HEK293T (cell line): ENCODE data around the gene CCND2.

Experiments used
- CTCF ChIA-PET: fragments of 350-600 bp; formaldehyde crosslinking; extraction: SDS; loops from one replicate; lab custom pipeline; 2021; ENCODE audit warnings: antibody characterized with exemption, inconsistent platforms; lab: Yijun Ruan, JAX
- POLR2A ChIA-PET: fragments of 350-600 bp; formaldehyde crosslinking; extraction: SDS; loops from one replicate; lab custom pipeline; 2020; ENCODE audit warnings: antibody characterized with exemption, inconsistent platforms; lab: Yijun Ruan, JAX
- DNase-seq: peaks from one replicate; pipeline ENCODE4 v3.0.0; 2012; ENCODE audit warnings: mixed read lengths; ENCODE audit errors: extremely low spot score
- ARNT ChIP-seq: fragments of 450-650 bp; IDR thresholded peaks from 2 replicates; pipeline ENCODE4 v1.6.1; 2017; ENCODE audit warnings: mild to moderate bottlenecking
- BHLHE40 ChIP-seq: fragments of 450-650 bp; IDR thresholded peaks from 2 replicates; pipeline ENCODE4 v1.6.1; 2016; ENCODE audit warnings: mild to moderate bottlenecking, moderate library complexity, borderline replicate concordance
- CTBP1 ChIP-seq: fragments of 450-650 bp; IDR thresholded peaks from 2 replicates; pipeline ENCODE4 v1.6.1; 2016; ENCODE audit warnings: borderline replicate concordance
- ELF4 ChIP-seq: fragments of 450-650 bp; IDR thresholded peaks from 2 replicates; pipeline ENCODE4 v1.6.1; 2017; ENCODE audit warnings: antibody characterized with exemption
- FOXA1 ChIP-seq: fragments of 450-650 bp; IDR thresholded peaks from 2 replicates; pipeline ENCODE4 v1.6.1; 2016; ENCODE audit warnings: mild to moderate bottlenecking
- FOXK2 ChIP-seq: fragments of 450-650 bp; IDR thresholded peaks from 2 replicates; pipeline ENCODE4 v1.6.1; 2016; ENCODE audit warnings: mild to moderate bottlenecking
- FOXM1 ChIP-seq: fragments of 450-650 bp; IDR thresholded peaks from 2 replicates; pipeline ENCODE4 v1.6.1; 2017; ENCODE audit warnings: mild to moderate bottlenecking, borderline replicate concordance
- HDGF ChIP-seq: fragments of 450-650 bp; IDR thresholded peaks from 2 replicates; pipeline ENCODE4 v1.6.1; 2017; ENCODE audit warnings: antibody characterized with exemption, borderline replicate concordance
- L3MBTL2 ChIP-seq: fragments of 450-650 bp; conservative IDR thresholded peaks from 2 replicates; pipeline ENCODE4 v1.6.1; 2016; ENCODE audit warnings: mild to moderate bottlenecking
- LEF1 ChIP-seq: fragments of 450-650 bp; IDR thresholded peaks from 2 replicates; pipeline ENCODE4 v1.6.1; 2017; ENCODE audit warnings: mild to moderate bottlenecking, borderline replicate concordance
- NFRKB ChIP-seq: fragments of 450-650 bp; IDR thresholded peaks from 2 replicates; pipeline ENCODE4 v1.6.1; 2016; ENCODE audit warnings: mild to moderate bottlenecking, moderate library complexity
- PKNOX1 ChIP-seq: fragments of 450-650 bp; IDR thresholded peaks from 2 replicates; pipeline ENCODE4 v1.6.1; 2016
- SP1 ChIP-seq: fragments of 450-650 bp; IDR thresholded peaks from 2 replicates; pipeline ENCODE4 v1.6.1; 2017
- SUZ12 ChIP-seq: fragments of 450-650 bp; IDR thresholded peaks from 2 replicates; pipeline ENCODE4 v1.6.1; 2016; ENCODE audit warnings: mild to moderate bottlenecking
- TARDBP ChIP-seq: fragments of 450-650 bp; IDR thresholded peaks from 2 replicates; pipeline ENCODE4 v1.6.1; 2016
- ZNF384 ChIP-seq: fragments of 450-650 bp; IDR thresholded peaks from 2 replicates; pipeline ENCODE4 v1.6.1; 2016

Gene CCND2

GRCh38 chr12:4275016-4275869 lies 1.7 kb downstream of the CCND2 start:
- CTCF ChIA-PET: interaction anchor here (1.1 to 2.6 kb wide), 2 partner anchors 168 to 237 kb away, joined by 3 to 24 read pairs; no protein-coding TSS in a partner anchor
- DNase-seq: no peak
- POLR2A ChIA-PET: interaction anchor here (0.6 to 2.4 kb wide), 4 partner anchors 29 to 392 kb away, joined by 3 to 11 read pairs (median 4); no protein-coding TSS in a partner anchor
- TF ChIP-seq FOXM1 (no peak), L3MBTL2 (no peak), BHLHE40 (no peak), LEF1 (no peak), HDGF (no peak), ZNF384 (no peak), CTBP1 (no peak), NFRKB (no peak), FOXA1 (no peak), ARNT (no peak), FOXK2 (no peak), TARDBP (no peak), ELF4 (no peak)

GRCh38 chr12:4275870-4276301 lies 2.3 kb downstream of the CCND2 start:
- ChIA-PET POLR2A (interaction anchor here (0.6 to 2.4 kb wide), 5 partner anchors 24 to 392 kb away, joined by 3 to 11 read pairs (median 4); no protein-coding TSS in a partner anchor), CTCF (interaction anchor here (1.1 to 2.6 kb wide), 6 partner anchors 168 to 282 kb away, joined by 3 to 24 read pairs (median 9); no protein-coding TSS in a partner anchor)
- TF ChIP-seq ARNT (no peak), ELF4 (no peak), FOXM1 (no peak), FOXA1 (no peak), CTBP1 (no peak), HDGF (no peak), NFRKB (no peak), SP1 (no peak), L3MBTL2 (no peak), BHLHE40 (no peak)
- DNase-seq: no peak

- CTCF ChIA-PET: interaction anchor here (0.6 to 2.6 kb wide), 26 partner anchors 9 to 976 kb away, joined by 3 to 24 read pairs (median 4); no protein-coding TSS in a partner anchor
Measured at GRCh38 chr12:4276524-4277204, 3.1 kb downstream of the CCND2 start.

DNA sequence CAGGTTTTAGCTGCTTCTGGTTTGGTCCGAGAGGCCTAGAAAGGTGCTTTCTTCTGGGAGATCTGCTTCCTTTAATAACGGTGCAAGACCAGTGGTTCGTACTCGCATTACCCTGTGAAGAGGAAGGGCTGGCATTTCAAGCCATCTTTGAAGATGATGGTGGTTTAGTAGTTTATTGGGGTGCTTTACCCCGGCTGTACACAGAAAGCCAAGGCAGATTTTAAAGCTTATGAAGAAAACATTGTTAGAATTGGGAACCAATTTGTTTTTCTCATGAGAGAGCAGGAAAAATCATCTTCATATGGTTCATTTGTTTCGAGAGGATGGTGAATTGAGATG lies 3.6 kb downstream of the CCND2 start:
- CTCF ChIA-PET: interaction anchor here (0.7 to 2.6 kb wide), 22 partner anchors 9 to 473 kb away, joined by 3 to 24 read pairs (median 4); no protein-coding TSS in a partner anchor
- no peak for DNase-seq
- POLR2A ChIA-PET: interaction anchor here (0.7 to 2.4 kb wide), 11 partner anchors 10 to 404 kb away, joined by 3 to 11 read pairs (median 4); partner anchors contain the start of gene PARP11
- TF ChIP-seq ZNF384 (no peak), CTBP1 (no peak), NFRKB (no peak), FOXM1 (no peak), ARNT (no peak), LEF1 (no peak), ELF4 (no peak), SUZ12 (no peak), L3MBTL2 (no peak), TARDBP (no peak), FOXK2 (no peak), FOXA1 (no peak), PKNOX1 (no peak), HDGF (no peak), BHLHE40 (no peak)

More at GRCh38 chr12:4276524-4277204, 3.1 kb downstream of the CCND2 start:
- peak; percentile 79 for DNase-seq
- POLR2A ChIA-PET: interaction anchor here (0.7 to 2.4 kb wide), 12 partner anchors 11 to 403 kb away, joined by 3 to 11 read pairs (median 4); partner anchors contain the start of gene PARP11
- TF ChIP-seq LEF1 (no peak), HDGF (no peak), ELF4 (no peak), SP1 (no peak), TARDBP (no peak), PKNOX1 (no peak), ARNT (no peak), FOXM1 (no peak), CTBP1 (no peak), SUZ12 (no peak), ZNF384 (no peak), BHLHE40 (no peak), NFRKB (no peak), L3MBTL2 (no peak), FOXA1 (no peak)

GRCh38 chr12:4277857-4278256 lies 4.3 kb downstream of the CCND2 start:
- ChIA-PET POLR2A (interaction anchor here (1.2 kb wide), 1 partner anchor 42 kb away, joined by 3 read pairs; no protein-coding TSS in a partner anchor), CTCF (interaction anchor here (0.8 to 2.6 kb wide), 7 partner anchors 111 to 391 kb away, joined by 3 to 24 read pairs (median 8); no protein-coding TSS in a partner anchor)
- DNase-seq: no peak
- TF ChIP-seq L3MBTL2: no peak
- no peak for TF ChIP-seq ELF4
- TF ChIP-seq FOXM1: no peak
- TF ChIP-seq PKNOX1: no peak
- TF ChIP-seq CTBP1: no peak
- TF ChIP-seq BHLHE40: no peak
- no peak for TF ChIP-seq NFRKB
- no peak for TF ChIP-seq SP1
- no peak for TF ChIP-seq FOXA1
- no peak for TF ChIP-seq ARNT
- no peak for TF ChIP-seq LEF1
- TF ChIP-seq ZNF384: no peak
- TF ChIP-seq TARDBP: no peak
- no peak for TF ChIP-seq FOXK2
- no peak for TF ChIP-seq HDGF
- no peak for TF ChIP-seq SUZ12
